ENCODE results near the gene GEMIN5.
A peak's percentile ranks its signal among the peaks of the same experiment; 100 is the strongest.

Gene GEMIN5

GRCh38 chr5:154962494-154962893 is 24.5 kb upstream of the GEMIN5 start:
- POLR2A ChIA-PET, result no interaction called here
- CTCF ChIA-PET, result interaction anchor here (1.3 to 2.0 kb wide), 2 partner anchors 11 to 17 kb away, joined by 3 to 11 read pairs; no protein-coding TSS in a partner anchor
- TF ChIP-seq CTCF (IDR thresholded peaks at IDR 0.05; ENCODE audit: control extremely low read depth, extremely low read depth, low read depth, missing control alignments), result no peak
- peak; percentile 57 for DNase-seq (ENCODE audit: extremely low spot score)

GRCh38 chr5:154956712-154957111 is 18.7 kb upstream of the GEMIN5 start:
- ChIA-PET CTCF (interaction anchor here (1.4 to 2.0 kb wide), 2 partner anchors 9 kb away, joined by 4 to 6 read pairs; no protein-coding TSS in a partner anchor), POLR2A (no interaction called here)
- no peak for DNase-seq (ENCODE audit: extremely low spot score)
- no peak for TF ChIP-seq CTCF (IDR thresholded peaks at IDR 0.05; ENCODE audit: control extremely low read depth, extremely low read depth, low read depth, missing control alignments)

- no peak for DNase-seq (ENCODE audit: extremely low spot score)
- POLR2A ChIA-PET, result no interaction called here
- TF ChIP-seq CTCF (IDR thresholded peaks at IDR 0.05; ENCODE audit: control extremely low read depth, extremely low read depth, low read depth, missing control alignments), result no peak
- CTCF ChIA-PET, result no interaction called here
Observed at GRCh38 chr5:154949781-154950180, 11.8 kb upstream of the GEMIN5 start.

GRCh38 chr5:154948313-154948712 is 10.3 kb upstream of the GEMIN5 start:
- no peak for TF ChIP-seq CTCF (IDR thresholded peaks at IDR 0.05; ENCODE audit: control extremely low read depth, extremely low read depth, low read depth, missing control alignments)
- CTCF ChIA-PET, result interaction anchor here (1.3 kb wide), 1 partner anchor 8 kb away, joined by 4 read pairs; no protein-coding TSS in a partner anchor
- POLR2A ChIA-PET, result no interaction called here
- DNase-seq (ENCODE audit: extremely low spot score), result no peak

- POLR2A ChIA-PET, result no interaction called here
Observed at GRCh38 chr5:154947778-154948177, 9.8 kb upstream of the GEMIN5 start.

GRCh38 chr5:154945695-154946301 is 7.8 kb upstream of the GEMIN5 start:
- CTCF ChIA-PET, result interaction anchor here (1.0 to 2.8 kb wide), 11 partner anchors 10 to 83 kb away, joined by 3 to 10 read pairs (median 5); no protein-coding TSS in a partner anchor
- TF ChIP-seq CTCF (IDR thresholded peaks at IDR 0.05; ENCODE audit: control extremely low read depth, extremely low read depth, low read depth, missing control alignments), result peak; percentile 47
- POLR2A ChIA-PET, result no interaction called here
- DNase-seq (ENCODE audit: extremely low spot score), result peak; percentile 23

More at GRCh38 chr5:154947778-154948177, 9.8 kb upstream of the GEMIN5 start:
- DNase-seq (ENCODE audit: extremely low spot score), result no peak
- CTCF ChIA-PET, result interaction anchor here (1.3 to 1.9 kb wide), 3 partner anchors 8 to 20 kb away, joined by 3 to 4 read pairs (median 4); no protein-coding TSS in a partner anchor
- TF ChIP-seq CTCF (IDR thresholded peaks at IDR 0.05; ENCODE audit: control extremely low read depth, extremely low read depth, low read depth, missing control alignments), result no peak

All from GM10248 (cell line).